H9 (cell line): ENCODE data around the gene SBK3. TPM values are rescaled to one million over a fixed set of nuclear protein-coding genes. Genes with fewer than 3 reads are reported as not detected.

Experiments used
- DNase-seq: peaks from one replicate; pipeline ENCODE4 v3.0.0-alpha.2; 2017
- H2AFZ ChIP-seq: one replicate; pipeline ENCODE4 v1.6.1; 2013; ENCODE audit warnings: mild to moderate bottlenecking, low read length, control low read depth, moderate library complexity
- H2AK5ac ChIP-seq: 2 replicates; pipeline ENCODE4 v1.6.1; 2013; ENCODE audit warnings: low read length, control low read depth, mixed read lengths; ENCODE audit not compliant: insufficient read length
- H2BK120ac ChIP-seq: one replicate; pipeline ENCODE4 v1.6.1; 2013; ENCODE audit warnings: low read depth, mild to moderate bottlenecking, low read length, control low read depth, inconsistent platforms; ENCODE audit not compliant: poor library complexity, severe bottlenecking
- H2BK12ac ChIP-seq: 2 replicates; pipeline ENCODE4 v1.6.1; 2013; ENCODE audit warnings: low read length, control low read depth, mixed read lengths, low read depth; ENCODE audit not compliant: insufficient read length
- H2BK15ac ChIP-seq: 2 replicates; pipeline ENCODE4 v1.6.1; 2013; ENCODE audit warnings: low read depth, low read length, control low read depth
- H2BK20ac ChIP-seq: one replicate; pipeline ENCODE4 v1.6.1; 2013; ENCODE audit warnings: low read depth, mild to moderate bottlenecking, low read length, control low read depth, inconsistent platforms; ENCODE audit not compliant: poor library complexity, severe bottlenecking
- H2BK5ac ChIP-seq: 2 replicates; pipeline ENCODE4 v1.6.1; 2013; ENCODE audit warnings: low read length, control low read depth, mixed read lengths; ENCODE audit not compliant: insufficient read length
- H3K14ac ChIP-seq: 2 replicates; pipeline ENCODE4 v1.6.1; 2013; ENCODE audit warnings: low read length, control low read depth; ENCODE audit not compliant: insufficient read depth
- H3K18ac ChIP-seq: 2 replicates; pipeline ENCODE4 v1.6.1; 2013; ENCODE audit warnings: low read depth, mild to moderate bottlenecking, mixed read lengths, low read length, control low read depth; ENCODE audit not compliant: insufficient read length
- H3K23ac ChIP-seq: 2 replicates; pipeline ENCODE4 v1.6.1; 2013; ENCODE audit warnings: low read length, control low read depth, mixed read lengths, low read depth; ENCODE audit not compliant: insufficient read length
- H3K23me2 ChIP-seq: 2 replicates; pipeline ENCODE4 v1.6.1; 2013; ENCODE audit warnings: low read depth, mild to moderate bottlenecking, mixed read lengths, low read length, control low read depth; ENCODE audit not compliant: insufficient read length, poor library complexity, severe bottlenecking
- H3K27ac ChIP-seq: 2 replicates; pipeline ENCODE4 v1.5.1; 2013; ENCODE audit warnings: low read length, control low read depth, mixed read lengths, low read depth; ENCODE audit not compliant: insufficient read length
- H3K27me3 ChIP-seq: 2 replicates; pipeline ENCODE4 v1.6.1; 2013; ENCODE audit warnings: low read length, control low read depth, inconsistent platforms; ENCODE audit not compliant: insufficient read depth
- H3K4ac ChIP-seq: 2 replicates; pipeline ENCODE4 v1.6.1; 2013; ENCODE audit warnings: low read depth, mild to moderate bottlenecking, control low read depth, inconsistent platforms, low read length, moderate library complexity
- H3K4me1 ChIP-seq: 2 replicates; pipeline ENCODE4 v1.6.1; 2013; ENCODE audit warnings: low read length, control low read depth, inconsistent platforms; ENCODE audit not compliant: insufficient read depth
- H3K4me2 ChIP-seq: 2 replicates; pipeline ENCODE4 v1.6.1; 2013; ENCODE audit warnings: low read length, control low read depth, mixed read lengths; ENCODE audit not compliant: insufficient read length, insufficient read depth
- H3K56ac ChIP-seq: 2 replicates; pipeline ENCODE4 v1.6.1; 2013; ENCODE audit warnings: low read depth, mild to moderate bottlenecking, mixed read lengths, low read length, control low read depth; ENCODE audit not compliant: insufficient read length
- H3K79me1 ChIP-seq: 2 replicates; pipeline ENCODE4 v1.6.1; 2013; ENCODE audit warnings: low read depth, mild to moderate bottlenecking, moderate library complexity, low read length, control low read depth, inconsistent platforms; ENCODE audit not compliant: insufficient read depth, poor library complexity, severe bottlenecking
- H3K79me2 ChIP-seq: 2 replicates; pipeline ENCODE4 v1.6.1; 2013; ENCODE audit warnings: low read length, control low read depth, inconsistent platforms; ENCODE audit not compliant: insufficient read depth
- H3K9ac ChIP-seq: 2 replicates; pipeline ENCODE4 v1.6.1; 2013; ENCODE audit warnings: low read length, control low read depth, mixed read lengths; ENCODE audit not compliant: insufficient read length; ENCODE audit errors: extremely low read depth
- H3K9me3 ChIP-seq: one replicate; pipeline ENCODE4 v1.6.1; 2013; ENCODE audit warnings: low read depth, low read length, inconsistent platforms; ENCODE audit not compliant: control insufficient read depth
- H3T11ph ChIP-seq: one replicate; pipeline ENCODE4 v1.6.1; 2013; ENCODE audit warnings: mild to moderate bottlenecking, low read length, control low read depth, inconsistent platforms
- H4K20me1 ChIP-seq: one replicate; pipeline ENCODE4 v1.6.1; 2013; ENCODE audit not compliant: control insufficient read depth, insufficient read length, insufficient read depth
- H4K5ac ChIP-seq: 2 replicates; pipeline ENCODE4 v1.6.1; 2013; ENCODE audit warnings: low read depth, mild to moderate bottlenecking, mixed read lengths, low read length, control low read depth; ENCODE audit not compliant: insufficient read length
- H4K8ac ChIP-seq: replicated peaks from 2 replicates; pipeline ENCODE4 v1.6.1; 2013; ENCODE audit warnings: low read length, control low read depth, mixed read lengths, low read depth; ENCODE audit not compliant: insufficient read length
- H4K91ac ChIP-seq: 2 replicates; pipeline ENCODE4 v1.6.1; 2013; ENCODE audit warnings: low read depth, mild to moderate bottlenecking, moderate library complexity, mixed read lengths, low read length, control low read depth; ENCODE audit not compliant: insufficient read length
- H3K27ac Mint-ChIP-seq, 3 experiments: 2 replicates in 2 of 3; 3 replicates in 1 of 3; pipeline ENCODE4 v1.8.0; 2020 to 2021; ENCODE audit warnings: mixed read lengths in 3 of 3, mild to moderate bottlenecking in 1 of 3, moderate library complexity in 1 of 3
- H3K27me3 Mint-ChIP-seq: 2 replicates; pipeline ENCODE4 v1.8.0; 2021; ENCODE audit warnings: low read depth, mild to moderate bottlenecking, moderate library complexity, mixed read lengths
- H3K36me3 Mint-ChIP-seq, 3 experiments: 2 replicates in 2 of 3; 3 replicates in 1 of 3; pipeline ENCODE4 v1.8.0; 2020 to 2021; ENCODE audit warnings: low read depth in 3 of 3, mixed read lengths in 3 of 3; ENCODE audit not compliant: insufficient read depth in 1 of 3
- H3K4me1 Mint-ChIP-seq, 2 experiments: 2 replicates each; pipeline ENCODE4 v1.8.0; 2020; ENCODE audit warnings: mixed read lengths in 2 of 2
- H3K4me3 Mint-ChIP-seq, 2 experiments: 2 replicates in 1 of 2; 3 replicates in 1 of 2; pipeline ENCODE4 v1.8.0; 2020 to 2021; ENCODE audit warnings: mild to moderate bottlenecking in 2 of 2, mixed read lengths in 2 of 2, moderate library complexity in 1 of 2
- H3K9me3 Mint-ChIP-seq, 2 experiments: 2 replicates in 1 of 2; 3 replicates in 1 of 2; pipeline ENCODE4 v1.8.0; 2020; ENCODE audit warnings: mild to moderate bottlenecking in 2 of 2, mixed read lengths in 2 of 2, moderate library complexity in 1 of 2
- CTCF ChIP-seq: fragments of 200-600 bp; sonication (generic); conservative IDR thresholded peaks from 3 replicates; pipeline ENCODE4 v1.8.0; 2021; ENCODE audit warnings: antibody characterized with exemption, mild to moderate bottlenecking
- WGBS: extraction: QIAGEN DNeasy Blood & Tissue Kit; methylation state at CpG from one replicate; pipeline ENCODE4 v1.1.7; 2013; ENCODE audit warnings: missing lambda C conversion rate, low lambda C conversion rate, mixed read lengths; ENCODE audit not compliant: insufficient read length; ENCODE audit errors: extremely low coverage; 5-methylcytosine and 5-hydroxymethylcytosine counted together
- total RNA-seq: library from RNA; stranded (reverse); gene quantifications from 2 replicates; pipeline ENCODE4 v1.2.1, GENCODE V29; 2021

The SBK3 gene
- total RNA-seq, 1 experiment from 2014 or later = 0.70 TPM

DNA sequence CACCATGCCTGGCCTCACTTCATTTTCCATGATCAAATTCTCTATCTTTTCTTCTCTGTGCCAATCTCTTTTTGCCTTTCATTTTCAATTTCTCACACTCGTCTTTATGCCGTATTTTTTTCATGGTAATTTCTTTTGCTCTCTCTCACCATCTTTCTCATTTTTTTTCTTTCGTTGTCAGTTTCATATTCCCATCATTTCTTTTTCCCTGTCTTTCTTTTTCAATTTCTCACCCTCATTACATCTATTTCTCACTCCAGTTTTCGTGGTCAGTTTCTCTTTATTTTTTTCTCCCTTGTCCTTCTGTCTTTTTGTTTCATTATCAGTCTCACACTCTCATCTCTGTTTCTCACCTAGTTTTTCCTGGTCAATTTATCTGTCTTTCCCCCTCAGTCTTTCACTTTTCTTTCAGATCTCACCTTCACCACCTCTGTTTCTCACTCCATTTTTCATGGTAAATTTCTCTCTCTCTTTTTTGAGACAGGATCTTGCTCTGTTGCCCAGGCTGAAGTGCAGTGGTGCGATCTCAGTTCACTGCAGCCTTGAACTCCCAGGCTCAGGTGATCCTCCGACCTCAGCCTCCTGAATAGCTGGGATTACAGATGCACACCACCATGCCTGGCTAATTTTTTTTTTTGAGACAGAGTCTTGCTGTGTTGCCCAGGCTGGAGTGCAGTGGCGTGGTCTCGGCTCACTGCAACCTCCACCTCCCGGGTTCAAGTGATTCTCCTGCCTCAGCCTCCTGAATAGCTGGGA, 43.0 kb downstream of the SBK3 start:
- peaks cover 5% of the 10 kb centered on the region for H3K27me3 ChIP-seq
- Mint-ChIP-seq H3K4me1 (0 out of 4 replicates have a peak, but pooled peaks cover 2% of the 10 kb centered on the region in 2 experiments), H3K27ac (no peak overlapping the region), H3K9me3 (peaks cover 11 to 19% of the 10 kb centered on the region in 2 experiments), H3K27me3 (peaks cover 73% of the 10 kb centered on the region), H3K4me3 (no peak overlapping the region; a peak in 1 of 5 replicates), H3K36me3 (peaks cover 3 to 8% (median 7%) of the 10 kb centered on the region in 3 experiments)
- no peak overlapping the region for H2BK15ac ChIP-seq
- no peak overlapping the region for H2BK20ac ChIP-seq
- H3K4ac ChIP-seq = no peak overlapping the region
- no peak overlapping the region for H3K18ac ChIP-seq
- TF ChIP-seq CTCF = no peak
- 100% methylated on average over 1 of the region's 9 CpGs for WGBS
- no peak overlapping the region for H3K56ac ChIP-seq
- H2BK12ac ChIP-seq = no peak overlapping the region
- no peaks in the 10 kb centered on the region for H3K4me1 ChIP-seq
- no peaks in the 10 kb centered on the region for H4K20me1 ChIP-seq
- H3T11ph ChIP-seq = no peak overlapping the region
- no peak overlapping the region for H4K91ac ChIP-seq
- DNase-seq = no peak
- no peak overlapping the region for H3K27ac ChIP-seq
- no peaks in the 10 kb centered on the region for H3K23me2 ChIP-seq
- H3K9me3 ChIP-seq = no peaks in the 10 kb centered on the region
- H3K9ac ChIP-seq = no peak overlapping the region
- H2AK5ac ChIP-seq = no peak overlapping the region
- H3K79me2 ChIP-seq = no peaks in the 10 kb centered on the region
- H2BK5ac ChIP-seq = no peak overlapping the region
- H3K79me1 ChIP-seq = no peaks in the 10 kb centered on the region
- H4K5ac ChIP-seq = no peak overlapping the region
- H3K23ac ChIP-seq = no peak overlapping the region
- H2AFZ ChIP-seq = no peak overlapping the region
- no peak overlapping the region for H4K8ac ChIP-seq
- no peak overlapping the region for H3K4me2 ChIP-seq
- H2BK120ac ChIP-seq = no peak overlapping the region
- H3K14ac ChIP-seq = no peak overlapping the region
